NT2/D1 (cell line): Measurements from ENCODE around the gene OXGR1.
"Not testable (repeated sequence)": the region's sequence is repeated elsewhere in the genome, so short reads cannot be mapped to it uniquely, and the experiment has no call there.

Source experiments
- DNase-seq: peaks from one replicate; pipeline ENCODE4 v3.0.0-alpha.2; 2011; ENCODE audit warnings: low read depth, low spot score
- H3K27me3 ChIP-seq: 2 replicates; pipeline ENCODE4 v1.6.0; 2011; ENCODE audit warnings: mild to moderate bottlenecking; ENCODE audit not compliant: insufficient read length, insufficient read depth
- H3K36me3 ChIP-seq: 2 replicates; pipeline ENCODE4 v1.6.1; 2011; ENCODE audit warnings: mild to moderate bottlenecking, low read length, mixed read lengths; ENCODE audit not compliant: insufficient read depth, insufficient read length
- H3K4me1 ChIP-seq: 2 replicates; pipeline ENCODE4 v1.5.1; 2011; ENCODE audit not compliant: insufficient read depth, insufficient read length
- H3K4me3 ChIP-seq: 2 replicates; pipeline ENCODE4 v1.5.1; 2011; ENCODE audit warnings: low read depth; ENCODE audit not compliant: insufficient read length
- H3K9ac ChIP-seq: 2 replicates; pipeline ENCODE4 v1.6.0; 2011; ENCODE audit warnings: low read depth; ENCODE audit not compliant: insufficient read length
- H3K9me3 ChIP-seq: 2 replicates; pipeline ENCODE4 v1.5.1; 2011; ENCODE audit warnings: mild to moderate bottlenecking, low read length; ENCODE audit not compliant: insufficient read depth
- SUZ12 ChIP-seq: IDR thresholded peaks from 2 replicates; pipeline ENCODE4 v1.6.1; 2011; ENCODE audit not compliant: insufficient read length, insufficient read depth; ENCODE audit errors: extremely low read depth
- YY1 ChIP-seq: IDR thresholded peaks from 2 replicates; pipeline ENCODE4 v1.6.1; 2011; ENCODE audit not compliant: insufficient read length, insufficient read depth
- ZNF274 ChIP-seq: IDR thresholded peaks from 2 replicates; pipeline ENCODE4 v1.6.1; 2011; ENCODE audit warnings: mild to moderate bottlenecking, low read depth, low read length

OXGR1 gene

DNA sequence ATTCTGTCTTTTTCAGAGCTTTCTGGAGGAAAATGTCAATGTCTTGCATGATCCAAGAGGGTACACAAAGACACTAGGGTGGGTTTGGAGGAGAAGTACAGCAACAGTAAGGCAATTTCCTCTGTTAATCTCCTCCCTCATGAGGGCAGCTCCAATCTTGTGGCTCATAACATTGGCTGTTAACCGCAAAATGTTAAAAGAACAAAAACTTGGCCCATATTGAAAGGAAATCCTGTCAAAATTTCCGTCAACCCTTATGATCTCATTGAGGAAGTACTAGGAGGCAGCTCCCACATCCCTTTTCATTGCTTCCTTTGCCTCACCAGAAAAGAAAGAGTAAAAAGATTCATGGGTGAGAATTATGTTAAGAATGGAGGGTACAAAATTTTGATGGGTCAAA, 11.6 kb downstream of the OXGR1 start:
- H3K4me1 ChIP-seq, result no peaks in the 10 kb centered on the region
- H3K36me3 ChIP-seq, result no peaks in the 10 kb centered on the region
- no peak for DNase-seq
- TF ChIP-seq ZNF274, result no peak
- no peak for TF ChIP-seq SUZ12
- no peak for TF ChIP-seq YY1
- H3K9ac ChIP-seq, result no peak overlapping the region
- no peaks in the 10 kb centered on the region for H3K27me3 ChIP-seq
- no peaks in the 10 kb centered on the region for H3K9me3 ChIP-seq
- no peak overlapping the region for H3K4me3 ChIP-seq

DNA sequence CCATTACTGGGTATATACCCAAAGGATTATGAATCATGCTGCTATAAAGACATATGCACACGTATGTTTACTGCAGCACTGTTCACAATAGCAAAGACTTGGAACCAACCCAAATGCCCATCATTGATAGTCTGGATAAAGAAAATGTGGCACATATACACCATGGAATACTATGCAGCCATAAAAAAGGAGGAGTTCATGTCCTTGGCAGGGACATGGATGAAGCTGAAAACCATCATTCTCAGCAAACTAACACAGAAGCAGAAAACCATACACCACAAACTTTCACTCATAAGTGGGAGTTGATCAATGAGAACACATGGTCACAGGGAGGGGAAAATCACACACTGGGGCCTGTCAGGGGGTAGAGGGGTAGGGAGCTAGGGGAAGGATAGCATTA, 14.4 kb downstream of the OXGR1 start:
- H3K27me3 ChIP-seq, H3K4me3 ChIP-seq, H3K4me1 ChIP-seq, H3K9me3 ChIP-seq, H3K36me3 ChIP-seq, H3K9ac ChIP-seq, DNase-seq: not testable (repeated sequence)

DNA sequence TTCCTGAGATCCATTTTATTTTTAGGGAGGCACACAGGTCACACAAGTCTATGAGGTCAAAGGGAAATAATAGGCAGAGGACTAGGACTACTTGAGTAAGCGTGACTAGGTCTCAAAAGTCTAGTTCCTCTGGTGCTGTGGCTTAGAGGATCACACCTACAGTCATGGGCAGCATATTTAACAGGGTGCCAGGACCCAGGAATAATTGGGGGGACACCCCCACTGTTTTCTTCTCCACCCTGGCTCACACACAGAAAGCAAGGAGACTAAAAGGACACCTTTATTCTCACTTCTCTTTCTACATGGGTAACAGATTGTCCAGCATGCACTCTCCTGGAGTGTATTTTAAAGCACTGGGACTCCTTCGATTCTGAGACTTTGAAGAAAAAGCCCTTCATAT, 26.2 kb downstream of the OXGR1 start:
- Histone ChIP-seq H3K4me3 (no peak overlapping the region), H3K36me3 (no peaks in the 10 kb centered on the region), H3K9me3 (peaks cover 32% of the 10 kb centered on the region), H3K9ac (no peak overlapping the region), H3K4me1 (no peaks in the 10 kb centered on the region), H3K27me3 (no peaks in the 10 kb centered on the region)
- TF ChIP-seq YY1, result no peak
- TF ChIP-seq SUZ12, result no peak
- TF ChIP-seq ZNF274, result no peak
- no peak for DNase-seq

DNA sequence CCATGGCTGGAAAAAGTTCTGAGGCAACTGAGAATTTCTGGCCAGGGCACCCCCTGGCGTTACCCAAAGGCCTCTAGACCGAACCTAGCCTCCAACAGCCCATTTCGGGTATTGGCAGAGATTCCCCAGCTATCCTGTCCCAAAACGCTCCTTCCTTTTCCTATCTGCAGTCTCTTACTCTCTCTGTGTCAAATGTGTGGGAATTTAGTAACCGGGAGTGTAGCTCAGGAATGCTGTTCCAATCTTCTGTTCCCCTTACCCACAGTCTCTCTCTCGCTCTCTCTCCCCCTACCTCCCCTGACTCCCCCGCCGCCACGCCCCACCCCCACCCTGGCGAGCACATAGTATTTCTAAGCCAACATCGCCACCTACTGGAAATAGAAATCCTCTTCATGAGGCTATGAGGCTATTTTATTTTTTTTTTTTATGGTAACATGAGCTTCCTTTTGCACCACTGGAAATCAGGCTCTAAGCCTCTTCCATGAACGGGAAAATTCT, 27.0 kb downstream of the OXGR1 start:
- no peaks in the 10 kb centered on the region for H3K36me3 ChIP-seq
- peaks cover 32% of the 10 kb centered on the region for H3K9me3 ChIP-seq
- DNase-seq, result peak; percentile 27
- no peak overlapping the region for H3K4me3 ChIP-seq
- H3K4me1 ChIP-seq, result no peaks in the 10 kb centered on the region
- TF ChIP-seq ZNF274, result no peak
- TF ChIP-seq YY1, result no peak
- TF ChIP-seq SUZ12, result no peak
- no peak overlapping the region for H3K9ac ChIP-seq
- no peaks in the 10 kb centered on the region for H3K27me3 ChIP-seq

DNA sequence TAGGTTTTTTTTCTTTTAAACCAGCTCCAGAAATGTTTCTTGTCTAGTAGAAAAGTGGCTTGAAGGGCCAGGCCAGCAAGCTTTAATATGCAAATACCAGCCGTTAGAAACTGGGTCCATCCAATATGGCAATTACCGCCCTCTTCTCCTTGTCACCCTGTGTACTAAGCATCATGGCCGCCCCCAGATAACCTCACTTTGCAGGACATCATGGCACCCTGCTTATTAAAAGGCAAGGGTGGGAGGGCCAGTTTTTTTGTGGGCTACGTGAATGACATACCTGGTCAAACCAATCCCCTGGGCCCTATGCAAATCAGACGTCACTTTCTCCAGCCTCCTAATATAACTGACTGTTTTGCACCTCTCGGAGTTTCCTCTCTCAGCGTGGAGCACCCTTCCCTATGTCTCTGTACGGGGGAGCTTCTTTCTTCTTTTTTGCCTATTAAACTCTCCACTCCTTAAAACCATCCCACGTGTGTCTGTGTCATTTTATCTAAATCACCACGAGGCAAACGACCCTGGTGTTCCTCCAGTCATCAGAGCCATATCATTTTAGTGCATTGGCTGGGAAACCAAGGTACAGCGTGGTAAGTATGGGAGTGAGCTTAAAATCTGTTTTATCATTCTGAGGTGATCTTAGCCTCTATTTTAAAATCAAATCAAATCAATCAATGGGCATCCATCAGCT, 27.7 kb downstream of the OXGR1 start:
- Histone ChIP-seq H3K4me1 (no peaks in the 10 kb centered on the region), H3K36me3 (no peaks in the 10 kb centered on the region), H3K4me3 (no peak overlapping the region), H3K9me3 (peaks cover 32% of the 10 kb centered on the region), H3K9ac (no peak overlapping the region), H3K27me3 (no peaks in the 10 kb centered on the region)
- no peak for DNase-seq
- TF ChIP-seq YY1, result no peak
- TF ChIP-seq ZNF274, result no peak
- no peak for TF ChIP-seq SUZ12

DNA sequence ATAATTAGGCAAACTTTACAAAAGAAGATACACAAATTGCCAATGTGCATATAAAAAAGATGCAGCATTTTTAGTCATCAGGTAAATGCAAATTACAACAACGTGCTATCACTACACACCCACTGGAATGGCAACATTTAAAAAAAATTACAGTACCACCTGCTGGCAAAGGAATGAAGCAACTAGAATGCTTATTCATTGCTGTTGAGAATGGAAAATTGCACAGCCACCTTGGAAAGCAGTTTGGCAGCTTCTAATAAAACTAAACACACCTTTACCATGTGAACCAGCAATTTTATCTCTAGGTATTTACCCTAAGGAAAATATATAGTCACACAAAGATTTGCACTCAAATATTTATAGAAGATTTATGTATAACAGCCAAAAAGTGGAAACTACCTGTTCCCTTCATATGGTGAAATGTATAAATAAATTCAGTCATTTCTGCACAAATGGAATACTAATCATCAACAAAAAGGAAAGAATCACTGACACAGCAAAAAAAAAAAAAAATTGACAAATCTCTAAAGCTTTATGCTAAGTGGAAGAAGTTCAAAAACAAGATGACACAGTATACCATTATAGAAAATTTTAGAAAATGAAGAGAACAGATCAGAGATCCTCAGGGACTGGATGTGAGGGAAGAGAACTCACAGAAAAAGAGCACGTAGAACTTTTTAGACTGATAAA, 30.3 kb downstream of the OXGR1 start:
- peaks cover 22% of the 10 kb centered on the region for H3K9me3 ChIP-seq
- no peak overlapping the region for H3K4me3 ChIP-seq
- no peak for DNase-seq
- no peaks in the 10 kb centered on the region for H3K36me3 ChIP-seq
- H3K27me3 ChIP-seq, result no peaks in the 10 kb centered on the region
- no peak overlapping the region for H3K9ac ChIP-seq
- TF ChIP-seq ZNF274 (no peak), YY1 (no peak)
- H3K4me1 ChIP-seq, result no peaks in the 10 kb centered on the region

DNA sequence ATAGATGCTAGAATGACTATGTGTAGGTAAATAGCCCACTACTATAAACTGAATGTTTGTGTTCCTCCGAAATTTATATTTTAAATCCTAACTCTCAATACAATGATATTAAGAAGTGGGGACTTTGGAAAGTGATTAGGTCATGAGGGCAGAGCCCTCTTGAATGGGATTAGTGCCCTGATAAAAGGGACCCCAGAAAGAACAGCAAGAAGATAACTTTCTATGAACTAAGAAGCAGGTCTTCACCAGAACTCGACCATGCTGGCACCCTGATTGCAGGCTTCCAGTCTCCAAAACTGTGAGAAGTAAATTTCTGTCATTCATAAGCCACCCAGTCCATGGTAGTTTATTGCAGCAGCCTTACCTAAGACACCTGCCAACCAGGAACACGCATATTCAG, 33.9 kb downstream of the OXGR1 start:
- DNase-seq, result no peak
- H3K36me3 ChIP-seq, result no peaks in the 10 kb centered on the region
- H3K4me1 ChIP-seq, result no peaks in the 10 kb centered on the region
- no peaks in the 10 kb centered on the region for H3K9me3 ChIP-seq
- no peaks in the 10 kb centered on the region for H3K27me3 ChIP-seq
- H3K9ac ChIP-seq, result no peak overlapping the region
- TF ChIP-seq SUZ12 (no peak), YY1 (no peak), ZNF274 (no peak)
- no peak overlapping the region for H3K4me3 ChIP-seq

DNA sequence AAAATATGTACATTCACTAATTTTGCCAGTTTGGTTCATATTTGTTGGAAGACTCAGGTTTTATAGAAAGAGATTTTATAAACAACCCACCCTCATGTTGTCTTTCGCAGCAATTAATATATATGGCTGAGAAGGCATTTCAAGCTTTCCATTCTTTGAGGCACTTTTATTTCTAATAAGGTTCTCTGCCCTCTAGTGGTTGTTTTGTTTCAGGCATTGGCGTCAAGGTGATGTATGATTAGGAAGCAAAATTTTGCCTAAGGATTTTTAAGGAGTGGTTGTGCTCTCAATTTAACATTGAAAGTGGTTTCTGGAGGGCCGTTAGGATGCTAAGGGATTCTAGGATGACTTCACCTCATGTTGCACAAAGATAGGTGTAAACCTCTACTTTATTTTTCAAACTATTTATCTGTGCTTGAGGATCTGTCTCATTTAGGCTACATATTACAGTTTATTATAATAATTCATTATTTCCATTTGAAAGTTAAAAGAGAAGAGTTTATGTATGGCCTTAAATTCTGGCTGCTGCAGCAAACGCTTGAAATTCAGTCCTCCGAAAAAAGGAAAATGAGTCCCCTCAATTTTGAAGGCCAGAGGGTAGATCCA, 35.9 kb downstream of the OXGR1 start:
- H3K4me3 ChIP-seq, result no peak overlapping the region
- H3K4me1 ChIP-seq, result no peaks in the 10 kb centered on the region
- H3K27me3 ChIP-seq, result no peaks in the 10 kb centered on the region
- no peak overlapping the region for H3K9ac ChIP-seq
- no peaks in the 10 kb centered on the region for H3K36me3 ChIP-seq
- H3K9me3 ChIP-seq, result no peaks in the 10 kb centered on the region
- peak; percentile 40 for DNase-seq
- TF ChIP-seq SUZ12 (no peak), ZNF274 (no peak), YY1 (no peak)
